Upper lobe of right lung (tissue), 1 donor: ENCODE data around the gene ELL. TPM values are rescaled to one million over a fixed set of nuclear protein-coding genes. Genes with fewer than 3 reads are reported as not detected.
A peak's percentile ranks its signal among the peaks of the same experiment; 100 is the strongest.

ENCODE experiments used
- ATAC-seq: fragments of 200-7000 bp; cut with Tn5 transposase; one replicate; pipeline ENCODE4 v1.9.1; 2020; ENCODE audit warnings: mild to moderate bottlenecking, moderate library complexity
- DNase-seq: peaks from one replicate; pipeline ENCODE4 v3.0.0-alpha.2; 2020
- H3K27ac ChIP-seq: fragments of 200-600 bp; one replicate; pipeline ENCODE4 v1.8.0; 2022
- H3K27me3 ChIP-seq: fragments of 200-600 bp; one replicate; pipeline ENCODE4 v1.8.0; 2022; ENCODE audit warnings: mild to moderate bottlenecking
- H3K36me3 ChIP-seq: fragments of 200-600 bp; one replicate; pipeline ENCODE4 v1.8.0; 2022
- H3K4me1 ChIP-seq: fragments of 200-600 bp; one replicate; pipeline ENCODE4 v1.8.0; 2022
- H3K4me3 ChIP-seq: fragments of 200-600 bp; one replicate; pipeline ENCODE4 v1.8.0; 2022; ENCODE audit warnings: mild to moderate bottlenecking
- H3K9me3 ChIP-seq: fragments of 200-600 bp; one replicate; pipeline ENCODE4 v1.8.0; 2022
- CTCF ChIP-seq: fragments of 200-600 bp; IDR thresholded peaks from one replicate; pipeline ENCODE4 v1.8.0; 2022; ENCODE audit warnings: antibody characterized with exemption
- intact Hi-C: fragments of 100-400 bp; cut with DNase I; formaldehyde crosslinking; loops from one replicate; pipeline ENCODE4 v1.11.0; 2022
- total RNA-seq: library from RNA; stranded (reverse); fragmentation: NEBNext Ultra II Directional; extraction: Animal tissue kit (Norgen Biotek cat#: 25700); gene quantifications from one replicate; pipeline ENCODE4 v1.2.1, GENCODE V29; 2021
- donor health status: DM: no; HTN: yes; CAD: no; lungs with severe emphysema.

The ELL gene
- total RNA-seq, 1 donor from 2014 or later, result 17.7 TPM

GRCh38 chr19:18538115-18538514 lies 16.2 kb upstream of the ELL start:
- DNase-seq (no peak), ATAC-seq (no peak)
- H3K27ac ChIP-seq, result no peak overlapping the region
- TF ChIP-seq CTCF, result no peak
- peaks cover 76% of the 10 kb centered on the region for H3K36me3 ChIP-seq
- H3K9me3 ChIP-seq, result no peaks in the 10 kb centered on the region
- no peak overlapping the region for H3K4me3 ChIP-seq
- intact Hi-C loops, result no loop called here
- no peaks in the 10 kb centered on the region for H3K27me3 ChIP-seq
- H3K4me1 ChIP-seq, result peaks cover 8% of the 10 kb centered on the region

- no peak for TF ChIP-seq CTCF
- Histone ChIP-seq H3K9me3 (no peaks in the 10 kb centered on the region), H3K27ac (no peak overlapping the region), H3K4me1 (peaks cover 8% of the 10 kb centered on the region), H3K4me3 (no peak overlapping the region), H3K36me3 (peaks cover 83% of the 10 kb centered on the region), H3K27me3 (no peaks in the 10 kb centered on the region)
- DNase-seq (no peak), ATAC-seq (no peak)
- intact Hi-C loops, result no loop called here
Observed at GRCh38 chr19:18537431-18537830, 15.6 kb upstream of the ELL start.

- ATAC-seq, result no peak
- Histone ChIP-seq H3K9me3 (no peaks in the 10 kb centered on the region), H3K4me3 (no peak overlapping the region), H3K27me3 (no peaks in the 10 kb centered on the region), H3K36me3 (peaks cover 91% of the 10 kb centered on the region), H3K27ac (no peak overlapping the region), H3K4me1 (no peaks in the 10 kb centered on the region)
- TF ChIP-seq CTCF, result no peak
- intact Hi-C loops, result no loop called here
- no peak for DNase-seq
Observed at GRCh38 chr19:18536475-18536874, 14.6 kb upstream of the ELL start.

GRCh38 chr19:18533058-18533457 lies 11.2 kb upstream of the ELL start:
- no peak for ATAC-seq
- Histone ChIP-seq H3K27me3 (no peaks in the 10 kb centered on the region), H3K4me3 (no peak overlapping the region), H3K9me3 (no peaks in the 10 kb centered on the region), H3K36me3 (peaks cover 65% of the 10 kb centered on the region), H3K27ac (no peak overlapping the region), H3K4me1 (no peaks in the 10 kb centered on the region)
- TF ChIP-seq CTCF, result no peak
- intact Hi-C loops, result no loop called here
- no peak for DNase-seq

- H3K9me3 ChIP-seq, result no peaks in the 10 kb centered on the region
- intact Hi-C loops, result no loop called here
- ATAC-seq (peak; percentile 12), DNase-seq (no peak)
- no peak overlapping the region for H3K27ac ChIP-seq
- H3K36me3 ChIP-seq, result peaks cover 58% of the 10 kb centered on the region
- no peak overlapping the region for H3K4me3 ChIP-seq
- no peaks in the 10 kb centered on the region for H3K27me3 ChIP-seq
- no peak for TF ChIP-seq CTCF
- H3K4me1 ChIP-seq, result no peaks in the 10 kb centered on the region
Observed at GRCh38 chr19:18532168-18532890, 10.5 kb upstream of the ELL start.

- Histone ChIP-seq H3K36me3 (peaks cover 50% of the 10 kb centered on the region), H3K9me3 (no peaks in the 10 kb centered on the region), H3K4me3 (no peak overlapping the region), H3K4me1 (no peaks in the 10 kb centered on the region), H3K27ac (no peak overlapping the region), H3K27me3 (no peaks in the 10 kb centered on the region)
- intact Hi-C loops, result no loop called here
- TF ChIP-seq CTCF, result no peak
- DNase-seq (no peak), ATAC-seq (no peak)
Observed at GRCh38 chr19:18531485-18531884, 9.6 kb upstream of the ELL start.
